Keratinocyte (primary cell): ENCODE data around the gene CLEC3B. TPM values are rescaled to one million over a fixed set of nuclear protein-coding genes. Genes with fewer than 3 reads are reported as not detected.

Source experiments
- DNase-seq: peaks from one replicate; pipeline ENCODE4 v3.0.0-alpha.2; 2011; ENCODE audit warnings: low read depth, missing footprints, low spot score
- FAIRE-seq: peaks from 2 replicates; lab custom pipeline; 2011; peaks lifted over from hg19 to GRCh38; lab: Jason Lieb, UNC
- H2AFZ ChIP-seq: 2 replicates; pipeline ENCODE4 v1.6.0; 2012; ENCODE audit warnings: low read length, control low read depth, inconsistent platforms; ENCODE audit not compliant: control insufficient read depth
- H3K27ac ChIP-seq: 2 replicates; pipeline ENCODE4 v1.5.1; 2011; ENCODE audit warnings: low read length; ENCODE audit not compliant: control insufficient read depth, insufficient read depth
- H3K27me3 ChIP-seq: 3 replicates; pipeline ENCODE4 v1.6.0; 2011; ENCODE audit warnings: low read length; ENCODE audit not compliant: control insufficient read depth, insufficient read depth; ENCODE audit errors: extremely low read depth
- H3K36me3 ChIP-seq, 2 experiments: 2 replicates in 1 of 2; 3 replicates in 1 of 2; pipeline ENCODE4 v1.5.1; 2011; ENCODE audit warnings: low read length in 2 of 2, mild to moderate bottlenecking in 1 of 2; ENCODE audit not compliant: control insufficient read depth in 2 of 2, insufficient read depth in 2 of 2; ENCODE audit errors: extremely low read depth in 1 of 2
- H3K4me1 ChIP-seq: 3 replicates; pipeline ENCODE4 v1.5.1; 2011; ENCODE audit warnings: low read length; ENCODE audit not compliant: control insufficient read depth, insufficient read depth; ENCODE audit errors: extremely low read depth
- H3K4me2 ChIP-seq: 3 replicates; pipeline ENCODE4 v1.6.0; 2011; ENCODE audit warnings: low read depth, low read length; ENCODE audit not compliant: control insufficient read depth, insufficient read depth; ENCODE audit errors: extremely low read depth
- H3K4me3 ChIP-seq, 3 experiments: fragments of 200-600 bp in 1 of 3; sonication (generic) in 1 of 3; 2 replicates in 2 of 3; 3 replicates in 1 of 3; pipeline ENCODE4 v1.5.1; 2011 to 2016; ENCODE audit warnings: low read length in 3 of 3, mild to moderate bottlenecking in 3 of 3, control low read depth in 2 of 3, inconsistent platforms in 1 of 3, low read depth in 1 of 3, mixed read lengths in 1 of 3, mixed run types in 1 of 3, moderate library complexity in 1 of 3; ENCODE audit not compliant: control insufficient read depth in 2 of 3, insufficient read depth in 2 of 3; ENCODE audit errors: extremely low read depth in 1 of 3
- H3K79me2 ChIP-seq: 2 replicates; pipeline ENCODE4 v1.6.0; 2012; ENCODE audit warnings: low read length; ENCODE audit not compliant: control insufficient read depth, insufficient read depth
- H3K9ac ChIP-seq: 3 replicates; pipeline ENCODE4 v1.6.0; 2011; ENCODE audit warnings: low read length; ENCODE audit not compliant: control insufficient read depth, insufficient read depth; ENCODE audit errors: extremely low read depth
- H3K9me1 ChIP-seq: 3 replicates; pipeline ENCODE4 v1.6.0; 2011; ENCODE audit warnings: low read length; ENCODE audit not compliant: control insufficient read depth, insufficient read depth; ENCODE audit errors: extremely low read depth
- H3K9me3 ChIP-seq: 2 replicates; pipeline ENCODE4 v1.5.1; 2012; ENCODE audit warnings: low read depth, low read length; ENCODE audit not compliant: control insufficient read depth
- H4K20me1 ChIP-seq: 3 replicates; pipeline ENCODE4 v1.6.0; 2011; ENCODE audit warnings: low read length; ENCODE audit not compliant: control insufficient read depth, insufficient read depth; ENCODE audit errors: extremely low read depth
- CTCF ChIP-seq, 3 experiments: IDR thresholded peaks in 1 of 3; conservative IDR thresholded peaks in 1 of 3; optimal IDR thresholded peaks in 1 of 3; 2 replicates in 2 of 3; 3 replicates in 1 of 3; pipeline versions ENCODE3 to v1.5.1; 2011; ENCODE audit warnings: low read length in 3 of 3, mild to moderate bottlenecking in 3 of 3, moderate library complexity in 2 of 3, control low read depth in 1 of 3, inconsistent platforms in 1 of 3; ENCODE audit not compliant: insufficient read depth in 2 of 3; ENCODE audit errors: extremely low read depth in 1 of 3
- EZH2 ChIP-seq: IDR thresholded peaks from one replicate; pipeline ENCODE4 v1.6.1; 2012; ENCODE audit warnings: inconsistent platforms, mild to moderate bottlenecking, low read length, moderate library complexity
- dilution Hi-C: fragments of 300-500 bp; cut with MboI; formaldehyde crosslinking; loops from one replicate; pipeline ENCODE4 v1.7.0; 2020; ENCODE audit warnings: low sequenced_read_pairs; ENCODE audit not compliant: extremely low pct_ligation_motif_present
- polyA plus RNA-seq, 5 experiments: library from polyadenylated mRNA; depleted of rRNA in 3 of 5; stranded (reverse) in 3 of 5; stranded (forward) in 1 of 5; unstranded in 1 of 5; fragments of >200 nt; gene quantifications; 1 replicate in 1 of 5; 2 replicates in 3 of 5; 3 replicates in 1 of 5; pipeline versions ENCODE4 v1.2.1 to v1.2.3, GENCODE V29; 2011 to 2012; ENCODE audit warnings: missing spikeins in 2 of 5, low read depth in 1 of 5, low replicate concordance in 1 of 5

CLEC3B gene
- polyA plus RNA-seq, 1 donor (not counting 4 experiments of a cell fraction or from before 2014, with no cell fraction given): not detected

GRCh38 chr3:45055411-45056143 lies 29.5 kb downstream of the CLEC3B start:
- TF ChIP-seq EZH2 (no peak), CTCF (optimal IDR thresholded peaks at IDR 0.05 in 1 of 3, IDR thresholded peaks at IDR 0.05 in 1 of 3, conservative IDR thresholded peaks at IDR 0.05 in 1 of 3; ENCODE audit: extremely low read depth in 1 of 3, insufficient read depth in 2 of 3, low read length in 3 of 3) (peak in 1 of 3 experiments; percentile 56)
- peaks cover 33% of the 10 kb centered on the region for H3K4me1 ChIP-seq
- H2AFZ ChIP-seq: no peak overlapping the region
- H3K27me3 ChIP-seq: no peaks in the 10 kb centered on the region
- dilution Hi-C loops: no loop called here
- no peaks in the 10 kb centered on the region for H4K20me1 ChIP-seq
- H3K4me3 ChIP-seq: no peak overlapping the region
- peak overlapping the region; percentile 13 for H3K27ac ChIP-seq
- no peaks in the 10 kb centered on the region for H3K36me3 ChIP-seq
- H3K9me3 ChIP-seq: no peaks in the 10 kb centered on the region
- FAIRE-seq (peak; percentile 65), DNase-seq (no peak)
- H3K9me1 ChIP-seq: peaks cover 2% of the 10 kb centered on the region
- H3K4me2 ChIP-seq: no peak overlapping the region
- H3K79me2 ChIP-seq: no peaks in the 10 kb centered on the region
- H3K9ac ChIP-seq: no peak overlapping the region

DNA sequence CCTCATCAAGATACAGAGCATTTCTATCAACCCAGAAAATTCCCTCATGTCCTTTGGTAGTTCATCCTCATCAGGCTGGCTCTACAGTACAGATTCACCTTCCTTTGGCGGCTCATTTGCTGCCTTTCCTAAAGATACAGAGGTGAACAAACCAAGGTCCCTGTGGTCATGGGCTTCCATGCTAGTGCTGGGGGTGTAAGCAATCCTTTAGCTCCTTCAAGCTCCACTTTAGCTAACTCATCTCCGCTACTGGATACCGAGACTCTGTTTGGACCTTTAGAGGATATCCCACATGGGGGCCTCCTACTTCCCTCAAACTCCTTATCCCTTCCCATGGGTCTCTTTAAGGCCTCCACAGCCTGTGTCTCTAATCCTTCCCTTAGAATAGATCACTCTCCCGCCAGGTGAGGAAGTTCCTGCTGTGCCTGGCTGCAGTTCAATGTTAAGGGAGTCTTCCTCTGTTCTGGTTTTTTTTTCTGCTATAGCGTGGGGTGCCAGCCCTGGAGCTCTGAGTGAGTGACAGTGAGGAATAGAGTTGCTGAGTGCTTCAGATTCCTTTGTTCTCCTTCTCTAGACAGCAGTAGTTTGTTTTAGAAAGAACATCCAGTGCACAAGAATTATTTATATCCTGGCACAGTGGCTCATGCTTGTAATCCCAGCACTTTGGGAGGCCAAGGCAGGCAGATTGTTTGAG lies 30.7 kb downstream of the CLEC3B start:
- Histone ChIP-seq H3K4me2 (no peak overlapping the region), H3K4me1 (peaks cover 33% of the 10 kb centered on the region), H3K9me3 (no peaks in the 10 kb centered on the region), H3K4me3 (no peak overlapping the region), H3K27ac (no peak overlapping the region), H3K9ac (no peak overlapping the region), H3K9me1 (peaks cover 2% of the 10 kb centered on the region), H2AFZ (peak overlapping the region; percentile 25), H3K79me2 (no peaks in the 10 kb centered on the region), H3K27me3 (no peaks in the 10 kb centered on the region), H3K36me3 (no peaks in the 10 kb centered on the region), H4K20me1 (no peaks in the 10 kb centered on the region)
- FAIRE-seq: no peak
- TF ChIP-seq EZH2: no peak
- TF ChIP-seq CTCF (optimal IDR thresholded peaks at IDR 0.05 in 1 of 3, IDR thresholded peaks at IDR 0.05 in 1 of 3, conservative IDR thresholded peaks at IDR 0.05 in 1 of 3; ENCODE audit: extremely low read depth in 1 of 3, insufficient read depth in 2 of 3, low read length in 3 of 3): no peak
- dilution Hi-C loops: no loop called here
- DNase-seq: no peak
